Measurements from ENCODE around the gene KIAA1328. TPM values are rescaled to one million over a fixed set of nuclear protein-coding genes. Genes with fewer than 3 reads are reported as not detected.

Gene KIAA1328
- total and polyA plus RNA-seq, 9 of the 15 experiments (the other 6 are each of a cell fraction or from before 2014, with no cell fraction given), result 4.0 to 8.6 (median 7.4) TPM

DNA sequence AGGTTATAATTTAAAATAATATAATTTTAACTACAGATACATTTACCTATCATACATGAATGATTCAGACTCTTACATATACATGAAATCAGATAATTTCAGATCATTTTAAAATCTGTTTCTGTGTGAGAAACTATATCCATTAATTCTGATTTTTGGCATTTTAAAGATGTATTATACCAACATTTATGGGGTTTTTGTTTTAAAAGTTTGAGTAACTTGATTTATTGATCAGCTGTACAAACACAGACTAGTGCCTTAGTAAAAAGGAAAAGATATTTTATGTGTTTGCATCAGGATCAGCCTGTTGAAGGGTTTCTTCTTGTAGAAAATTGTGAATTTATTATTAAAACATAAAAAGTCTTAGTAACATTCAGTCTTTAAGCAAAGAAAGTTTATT, 59.9 kb downstream of the KIAA1328 start:
- ATAC-seq, result no peak
- H3K36me3 ChIP-seq (ENCODE audit: control insufficient read depth, insufficient read depth, low read length), result no peaks in the 10 kb centered on the region
- ChIA-PET POLR2A (no interaction called here), CTCF (ENCODE audit: low intra/inter-chr PET ratio) (no interaction called here)
- no peak overlapping the region for H3K4me2 ChIP-seq (ENCODE audit: insufficient read depth, low read length)
- no peak overlapping the region for H3K27ac ChIP-seq (ENCODE audit: extremely low read depth, low read depth, low read length)
- H3K79me2 ChIP-seq (ENCODE audit: control insufficient read depth, insufficient read depth, low read length), result no peaks in the 10 kb centered on the region
- H4K20me1 ChIP-seq (replicated peaks; ENCODE audit: control insufficient read depth, insufficient read depth, low read length), result no peaks in the 10 kb centered on the region
- intact Hi-C loops (cut with micrococcal nuclease), result no loop called here
- no peaks in the 10 kb centered on the region for H3K9me3 ChIP-seq (replicated peaks; ENCODE audit: control insufficient read depth, insufficient read depth, low read depth, low read length)
- in situ Hi-C loops (cut with MboI), result no loop called here
- H3K4me3 ChIP-seq, result no peak overlapping the region
- FAIRE-seq, result no peak
- no peak overlapping the region for H2AFZ ChIP-seq (ENCODE audit: low read depth, low read length)
- H3K4me1 ChIP-seq (replicated peaks in 1 of 2; ENCODE audit: control insufficient read depth in 2 of 2, insufficient read depth in 2 of 2, low read length in 2 of 2), result no peaks in the 10 kb centered on the region; a peak in 3 of 5 replicates
- no peaks in the 10 kb centered on the region for H3K9me1 ChIP-seq (ENCODE audit: control insufficient read depth, insufficient read depth, low read length)
- BruUV-seq (replicated peaks), result no TSS peak
- no peaks in the 10 kb centered on the region for H3K27me3 ChIP-seq (ENCODE audit: control insufficient read depth in 2 of 2, insufficient read depth in 2 of 2, low read length in 2 of 2)
- no peak for DNase-seq (ENCODE audit: extremely low read depth in 1 of 4, low spot score in 3 of 4)
- no peak overlapping the region for H3K9ac ChIP-seq (ENCODE audit: insufficient read depth in 1 of 2, low read depth in 2 of 2, low read length in 2 of 2)
- TF ChIP-seq MED1 (CRISPR knock-in tag; IDR thresholded peaks at IDR 0.05; ENCODE audit: borderline replicate concordance), result no peak
- TF ChIP-seq CAMTA2 (CRISPR knock-in tag; conservative IDR thresholded peaks at IDR 0.05), result no peak
- no peak for TF ChIP-seq STAT5A (IDR thresholded peaks at IDR 0.05; ENCODE audit: borderline replicate concordance, low read length)
- no peak for TF ChIP-seq BRF2 (IDR thresholded peaks at IDR 0.05; ENCODE audit: borderline replicate concordance, insufficient read depth, insufficient read length)
- no peak for TF ChIP-seq HDGF (IDR thresholded peaks at IDR 0.05)
- no peak for TF ChIP-seq HES1 (IDR thresholded peaks at IDR 0.05; ENCODE audit: low read depth)
- TF ChIP-seq HLTF (IDR thresholded peaks at IDR 0.05), result no peak
- TF ChIP-seq BRCA1 (IDR thresholded peaks at IDR 0.05), result no peak
- TF ChIP-seq BRCA1 (CRISPR knock-in tag; IDR thresholded peaks at IDR 0.05), result no peak
- no peak for TF ChIP-seq ARID3B (CRISPR knock-in tag; IDR thresholded peaks at IDR 0.05; ENCODE audit: borderline replicate concordance)
- no peak for TF ChIP-seq HMG20A (CRISPR knock-in tag; conservative IDR thresholded peaks at IDR 0.05)
- no peak for TF ChIP-seq ZNF785 (CRISPR knock-in tag; IDR thresholded peaks at IDR 0.05)
- no peak for TF ChIP-seq TAF1 (IDR thresholded peaks at IDR 0.05; ENCODE audit: control insufficient read depth, extremely low read depth, insufficient read depth, low read length, severe bottlenecking)
- TF ChIP-seq ZC3H11A (IDR thresholded peaks at IDR 0.05; ENCODE audit: low read depth, low read length), result no peak
- no peak for TF ChIP-seq NCOA6 (IDR thresholded peaks at IDR 0.05)
- TF ChIP-seq, protein P1, sequence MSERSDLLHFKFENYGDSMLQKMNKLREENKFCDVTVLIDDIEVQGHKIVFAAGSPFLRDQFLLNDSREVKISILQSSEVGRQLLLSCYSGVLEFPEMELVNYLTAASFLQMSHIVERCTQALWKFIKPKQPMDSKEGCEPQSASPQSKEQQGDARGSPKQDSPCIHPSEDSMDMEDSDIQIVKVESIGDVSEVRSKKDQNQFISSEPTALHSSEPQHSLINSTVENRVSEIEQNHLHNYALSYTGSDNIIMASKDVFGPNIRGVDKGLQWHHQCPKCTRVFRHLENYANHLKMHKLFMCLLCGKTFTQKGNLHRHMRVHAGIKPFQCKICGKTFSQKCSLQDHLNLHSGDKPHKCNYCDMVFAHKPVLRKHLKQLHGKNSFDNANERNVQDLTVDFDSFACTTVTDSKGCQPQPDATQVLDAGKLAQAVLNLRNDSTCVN (CRISPR knock-in tag; IDR thresholded peaks at IDR 0.05), result no peak
- TF ChIP-seq TEAD1 (CRISPR knock-in tag; IDR thresholded peaks at IDR 0.05), result no peak

All from K562 (cell line).